ENCODE measurements around the gene IL4R.
"Not testable (repeated sequence)": the region's sequence is repeated elsewhere in the genome, so short reads cannot be mapped to it uniquely, and the experiment has no call there.

IL4R gene

DNA sequence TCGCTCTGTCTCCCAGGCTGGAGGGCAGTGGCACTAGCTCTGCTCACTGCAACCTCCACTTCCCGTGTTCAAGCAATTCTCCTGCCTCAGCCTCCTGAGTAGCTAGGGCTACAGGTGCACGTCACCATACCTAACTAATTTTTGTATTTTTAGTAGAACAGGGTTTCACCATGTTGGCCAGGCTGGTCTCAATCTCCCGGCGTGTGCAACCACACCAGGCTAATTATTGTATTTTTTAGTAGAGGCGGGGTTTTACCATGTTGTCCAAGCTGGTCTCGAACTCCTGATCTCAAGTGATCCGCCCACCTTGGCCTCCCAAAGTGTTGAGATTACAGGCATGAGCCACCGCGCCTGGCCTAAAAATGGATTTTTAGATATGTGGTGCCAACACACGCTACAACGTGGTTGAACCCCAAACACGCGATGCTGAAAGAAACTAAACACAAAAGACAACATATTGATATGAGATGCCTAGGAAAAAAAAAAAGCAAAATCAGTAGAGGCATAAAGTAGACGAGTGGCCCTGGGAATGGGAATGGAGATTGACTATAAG is 84.6 kb downstream of the IL4R start:
- H3K14ac ChIP-seq (ENCODE audit: low read length in 2 of 2); H2AK5ac ChIP-seq (ENCODE audit: low read length, severe bottlenecking); H3K4me3 ChIP-seq (ENCODE audit: insufficient read depth in 1 of 2, low read depth in 1 of 2, low read length in 2 of 2); H4K8ac ChIP-seq (ENCODE audit: low read length); H2BK15ac ChIP-seq (ENCODE audit: low read depth, poor library complexity, severe bottlenecking); H2BK12ac ChIP-seq (ENCODE audit: low read length in 2 of 2); H3K9ac ChIP-seq (ENCODE audit: low read length); H3K79me1 ChIP-seq (replicated peaks; ENCODE audit: low read length, poor library complexity, severe bottlenecking); H3K4me1 ChIP-seq (ENCODE audit: control insufficient read depth, insufficient read depth, low read depth, low read length); H2AFZ ChIP-seq (ENCODE audit: low read depth, low read length); H2BK120ac ChIP-seq (ENCODE audit: low read depth, low read length); DNase-seq; H3K23ac ChIP-seq (ENCODE audit: low read length in 2 of 2); H3K36me3 ChIP-seq (ENCODE audit: control insufficient read depth in 1 of 2, insufficient read depth in 2 of 2, low read depth in 1 of 2, low read length in 2 of 2); H3K4ac ChIP-seq (ENCODE audit: low read depth in 1 of 2, low read length in 2 of 2); H4K91ac ChIP-seq (ENCODE audit: low read length); H2BK5ac ChIP-seq (ENCODE audit: low read depth, low read length, poor library complexity, severe bottlenecking); H3K27ac ChIP-seq (ENCODE audit: low read length, poor library complexity, severe bottlenecking); H3K4me2 ChIP-seq (ENCODE audit: low read length, poor library complexity, severe bottlenecking); H3K18ac ChIP-seq (ENCODE audit: low read depth in 1 of 2, low read length in 2 of 2): not testable (repeated sequence)
- Histone ChIP-seq H3K27me3 (ENCODE audit: control insufficient read depth in 1 of 2, insufficient read depth in 1 of 2, low read length in 2 of 2) (peaks cover 10 to 14% of the 10 kb centered on the region in 2 experiments), H3K9me3 (ENCODE audit: control insufficient read depth, low read length) (peaks cover 11% of the 10 kb centered on the region)
- WGBS = 88% methylated on average over 12 of the region's 15 CpGs

DNA sequence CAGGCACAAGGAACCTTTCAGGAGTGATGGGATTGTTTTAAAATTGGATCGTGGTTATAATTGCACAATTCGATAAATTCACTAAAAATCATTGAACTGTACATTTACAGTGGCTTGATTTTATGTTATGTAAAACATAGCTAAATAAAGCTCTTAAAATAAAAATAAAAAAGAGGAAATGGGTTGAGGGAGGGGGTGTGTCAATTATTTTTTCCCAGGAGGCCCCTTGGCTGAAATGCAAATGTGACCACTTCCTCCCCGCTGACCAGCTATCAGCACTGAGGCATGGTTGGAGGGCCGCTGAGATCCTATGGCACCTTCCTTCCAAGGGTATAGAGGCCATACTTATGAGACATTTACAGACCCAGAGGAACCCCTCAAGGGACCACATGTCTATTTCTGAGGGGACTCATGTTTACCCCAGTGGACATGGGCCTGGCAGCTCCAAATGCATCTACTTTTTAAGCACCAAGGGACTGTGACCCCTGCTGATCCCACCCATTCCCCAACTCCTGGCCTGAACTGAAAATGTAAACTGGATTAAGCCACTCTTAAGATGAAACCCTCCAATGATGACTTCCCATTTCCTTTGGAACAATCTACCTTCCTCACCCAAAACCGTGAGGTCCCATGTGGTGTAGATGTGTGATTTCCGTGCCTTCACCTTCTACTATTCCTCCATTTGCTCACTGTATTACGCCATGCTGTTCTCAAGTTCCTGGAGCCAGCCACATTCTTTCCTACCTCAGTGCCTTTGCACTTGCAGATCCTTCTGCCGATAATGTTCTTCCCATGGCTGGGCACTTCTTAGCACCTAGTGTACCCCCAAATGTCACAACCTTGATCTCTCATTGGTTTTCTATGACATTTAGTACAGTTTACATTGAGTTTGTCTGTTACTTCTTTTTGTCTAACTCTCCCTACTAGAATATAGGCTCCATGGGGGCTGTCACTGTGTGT is 85.4 kb downstream of the IL4R start:
- Histone ChIP-seq H3K4ac (ENCODE audit: low read depth in 1 of 2, low read length in 2 of 2) (no peak overlapping the region), H3K23ac (ENCODE audit: low read length in 2 of 2) (no peak overlapping the region), H3K4me1 (ENCODE audit: control insufficient read depth, insufficient read depth, low read depth, low read length) (peaks cover 8% of the 10 kb centered on the region), H3K4me2 (ENCODE audit: low read length, poor library complexity, severe bottlenecking) (no peak overlapping the region), H3K36me3 (ENCODE audit: control insufficient read depth in 1 of 2, insufficient read depth in 2 of 2, low read depth in 1 of 2, low read length in 2 of 2) (no peaks in the 10 kb centered on the region), H3K9me3 (ENCODE audit: control insufficient read depth, low read length) (peaks cover 11% of the 10 kb centered on the region), H2BK120ac (ENCODE audit: low read depth, low read length) (no peak overlapping the region), H2AFZ (ENCODE audit: low read depth, low read length) (no peak overlapping the region), H3K9ac (ENCODE audit: low read length) (no peak overlapping the region), H3K27ac (ENCODE audit: low read length, poor library complexity, severe bottlenecking) (no peak overlapping the region), H3K18ac (ENCODE audit: low read depth in 1 of 2, low read length in 2 of 2) (no peak overlapping the region), H3K14ac (ENCODE audit: low read length in 2 of 2) (no peak overlapping the region), H3K4me3 (ENCODE audit: insufficient read depth in 1 of 2, low read depth in 1 of 2, low read length in 2 of 2) (no peak overlapping the region), H2BK12ac (ENCODE audit: low read length in 2 of 2) (no peak overlapping the region), H4K8ac (ENCODE audit: low read length) (no peak overlapping the region), H3K79me1 (replicated peaks; ENCODE audit: low read length, poor library complexity, severe bottlenecking) (no peaks in the 10 kb centered on the region), H2BK5ac (ENCODE audit: low read depth, low read length, poor library complexity, severe bottlenecking) (no peak overlapping the region), H2BK15ac (ENCODE audit: low read depth, poor library complexity, severe bottlenecking) (no peak overlapping the region), H3K27me3 (ENCODE audit: control insufficient read depth in 1 of 2, insufficient read depth in 1 of 2, low read length in 2 of 2) (peaks cover 12 to 21% of the 10 kb centered on the region in 2 experiments), H2AK5ac (ENCODE audit: low read length, severe bottlenecking) (no peak overlapping the region), H4K91ac (ENCODE audit: low read length) (no peak overlapping the region)
- DNase-seq = no peak
- 85% methylated on average over 5 of the region's 8 CpGs for WGBS

DNA sequence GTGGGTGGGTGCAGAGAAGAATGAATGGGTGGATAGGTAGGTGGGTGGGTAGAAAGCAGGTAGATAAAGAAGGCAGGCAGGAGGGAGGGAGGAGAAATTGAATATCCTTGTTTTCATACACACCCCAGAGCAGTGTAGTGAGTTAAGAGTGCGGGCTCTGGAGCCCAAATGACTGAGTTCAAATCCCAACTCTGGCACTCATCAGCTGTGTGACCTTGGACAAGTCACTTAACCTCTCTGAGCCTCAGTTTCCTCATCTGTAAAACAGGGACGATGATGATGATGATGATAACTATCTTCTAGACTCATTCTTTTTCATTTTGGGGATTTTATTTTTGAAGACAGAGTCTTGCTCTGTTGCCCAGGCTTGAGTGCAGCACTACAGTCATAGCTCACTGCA is 86.2 kb downstream of the IL4R start:
- Histone ChIP-seq H4K8ac (ENCODE audit: low read length) (no peak overlapping the region), H2BK120ac (ENCODE audit: low read depth, low read length) (no peak overlapping the region), H4K91ac (ENCODE audit: low read length) (no peak overlapping the region), H2BK12ac (ENCODE audit: low read length in 2 of 2) (no peak overlapping the region), H3K14ac (ENCODE audit: low read length in 2 of 2) (no peak overlapping the region), H3K36me3 (ENCODE audit: control insufficient read depth in 1 of 2, insufficient read depth in 2 of 2, low read depth in 1 of 2, low read length in 2 of 2) (no peaks in the 10 kb centered on the region), H3K4ac (ENCODE audit: low read depth in 1 of 2, low read length in 2 of 2) (no peak overlapping the region), H3K9ac (ENCODE audit: low read length) (no peak overlapping the region), H3K18ac (ENCODE audit: low read depth in 1 of 2, low read length in 2 of 2) (no peak overlapping the region), H2AFZ (ENCODE audit: low read depth, low read length) (no peak overlapping the region), H2BK5ac (ENCODE audit: low read depth, low read length, poor library complexity, severe bottlenecking) (no peak overlapping the region), H2AK5ac (ENCODE audit: low read length, severe bottlenecking) (no peak overlapping the region), H3K27me3 (ENCODE audit: control insufficient read depth in 1 of 2, insufficient read depth in 1 of 2, low read length in 2 of 2) (peaks cover 12 to 22% of the 10 kb centered on the region in 2 experiments), H3K4me3 (ENCODE audit: insufficient read depth in 1 of 2, low read depth in 1 of 2, low read length in 2 of 2) (no peak overlapping the region), H2BK15ac (ENCODE audit: low read depth, poor library complexity, severe bottlenecking) (no peak overlapping the region), H3K79me1 (replicated peaks; ENCODE audit: low read length, poor library complexity, severe bottlenecking) (no peaks in the 10 kb centered on the region), H3K27ac (ENCODE audit: low read length, poor library complexity, severe bottlenecking) (no peak overlapping the region), H3K9me3 (ENCODE audit: control insufficient read depth, low read length) (peaks cover 6% of the 10 kb centered on the region), H3K4me2 (ENCODE audit: low read length, poor library complexity, severe bottlenecking) (no peak overlapping the region), H3K4me1 (ENCODE audit: control insufficient read depth, insufficient read depth, low read depth, low read length) (peaks cover 8% of the 10 kb centered on the region), H3K23ac (ENCODE audit: low read length in 2 of 2) (no peak overlapping the region)
- whole genome bisulfite sequencing = 100% methylated on average over 1 of the region's 2 CpGs
- no peak for DNase-seq
